Keratinocyte (primary cell): ENCODE measurements around the gene DCLRE1A.
"Not testable (repeated sequence)": the region's sequence is repeated elsewhere in the genome, so short reads cannot be mapped to it uniquely, and the experiment has no call there.

Experiments
- EZH2 ChIP-seq: IDR thresholded peaks from one replicate; pipeline ENCODE4 v1.6.1; 2012; ENCODE audit warnings: inconsistent platforms, mild to moderate bottlenecking, low read length, moderate library complexity
- TF ChIP-seq, protein P1 (sequence below), 3 experiments: IDR thresholded peaks in 1 of 3; conservative IDR thresholded peaks in 1 of 3; optimal IDR thresholded peaks in 1 of 3; 2 replicates in 2 of 3; 3 replicates in 1 of 3; pipeline versions ENCODE3 to v1.5.1; 2011; ENCODE audit warnings: low read length in 3 of 3, mild to moderate bottlenecking in 3 of 3, moderate library complexity in 2 of 3, control low read depth in 1 of 3, inconsistent platforms in 1 of 3; ENCODE audit not compliant: insufficient read depth in 2 of 3; ENCODE audit errors: extremely low read depth in 1 of 3

DNA sequence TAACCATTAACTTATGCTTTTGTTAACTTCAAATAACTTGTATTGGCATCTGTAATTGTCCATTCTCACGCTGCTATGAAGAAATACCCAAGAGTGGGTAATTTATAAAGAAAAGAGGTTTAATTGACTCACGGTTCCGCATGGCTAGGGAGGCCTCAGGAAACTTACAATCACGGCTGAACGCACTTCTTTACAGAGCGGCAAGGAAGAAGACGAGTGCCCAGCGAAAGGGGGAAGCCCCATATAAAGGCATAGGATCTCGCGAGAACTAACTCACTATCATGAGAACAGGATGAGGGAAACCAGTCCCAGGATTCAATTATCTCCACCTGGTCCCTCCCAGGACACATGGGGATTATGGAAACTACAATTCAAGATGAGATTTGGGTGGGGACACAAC lies 25.3 kb downstream of the DCLRE1A start:
- TF ChIP-seq, protein P1, sequence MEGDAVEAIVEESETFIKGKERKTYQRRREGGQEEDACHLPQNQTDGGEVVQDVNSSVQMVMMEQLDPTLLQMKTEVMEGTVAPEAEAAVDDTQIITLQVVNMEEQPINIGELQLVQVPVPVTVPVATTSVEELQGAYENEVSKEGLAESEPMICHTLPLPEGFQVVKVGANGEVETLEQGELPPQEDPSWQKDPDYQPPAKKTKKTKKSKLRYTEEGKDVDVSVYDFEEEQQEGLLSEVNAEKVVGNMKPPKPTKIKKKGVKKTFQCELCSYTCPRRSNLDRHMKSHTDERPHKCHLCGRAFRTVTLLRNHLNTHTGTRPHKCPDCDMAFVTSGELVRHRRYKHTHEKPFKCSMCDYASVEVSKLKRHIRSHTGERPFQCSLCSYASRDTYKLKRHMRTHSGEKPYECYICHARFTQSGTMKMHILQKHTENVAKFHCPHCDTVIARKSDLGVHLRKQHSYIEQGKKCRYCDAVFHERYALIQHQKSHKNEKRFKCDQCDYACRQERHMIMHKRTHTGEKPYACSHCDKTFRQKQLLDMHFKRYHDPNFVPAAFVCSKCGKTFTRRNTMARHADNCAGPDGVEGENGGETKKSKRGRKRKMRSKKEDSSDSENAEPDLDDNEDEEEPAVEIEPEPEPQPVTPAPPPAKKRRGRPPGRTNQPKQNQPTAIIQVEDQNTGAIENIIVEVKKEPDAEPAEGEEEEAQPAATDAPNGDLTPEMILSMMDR (optimal IDR thresholded peaks at IDR 0.05 in 1 of 3, IDR thresholded peaks at IDR 0.05 in 1 of 3, conservative IDR thresholded peaks at IDR 0.05 in 1 of 3; ENCODE audit: extremely low read depth in 1 of 3, insufficient read depth in 2 of 3, low read length in 3 of 3), result not testable (repeated sequence)
- not testable (repeated sequence) for TF ChIP-seq EZH2
